Measurements from ENCODE around the gene TFAP2E.

TFAP2E gene

DNA sequence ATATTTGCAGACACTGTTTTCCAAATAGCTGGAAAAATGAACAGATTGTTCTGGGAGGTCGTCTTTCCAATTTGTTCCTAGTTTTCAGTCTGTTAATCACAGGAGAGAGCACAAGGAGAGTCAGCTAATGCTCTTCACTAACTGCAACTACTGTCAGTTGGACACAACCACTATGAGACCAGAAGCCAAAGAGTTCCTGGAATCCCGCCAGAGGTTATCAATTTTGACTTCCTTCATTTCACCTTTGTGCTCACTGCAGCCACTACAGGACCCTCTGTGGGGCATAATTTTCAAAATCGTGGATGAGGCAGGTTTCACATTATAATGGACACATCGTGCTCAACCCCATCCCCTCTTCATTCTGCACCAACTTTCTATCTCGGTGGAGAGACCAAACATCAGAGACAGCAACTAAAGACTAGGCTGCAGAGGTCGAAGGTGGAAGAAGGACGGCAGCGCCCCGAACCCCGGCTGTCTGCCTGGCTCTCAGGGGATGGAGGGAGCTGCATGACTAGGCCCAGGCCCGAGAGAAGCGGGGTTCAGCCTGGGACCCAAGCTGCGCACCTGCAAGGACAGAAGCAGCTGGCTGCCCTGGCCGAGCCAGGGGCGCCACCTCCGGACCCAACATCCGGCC is 16.5 kb upstream of the TFAP2E start:
- no peak for DNase-seq
- Histone ChIP-seq H3K27me3 (replicated peaks; ENCODE audit: control insufficient read depth, insufficient read depth, low read length, poor library complexity, severe bottlenecking) (no peaks in the 10 kb centered on the region), H3K36me3 (ENCODE audit: control insufficient read depth, insufficient read depth, low read length) (peaks cover 18% of the 10 kb centered on the region), H3K4me3 (ENCODE audit: insufficient read depth, low read depth, low read length, poor library complexity, severe bottlenecking) (peak overlapping the region; percentile 97), H3K9me3 (ENCODE audit: control insufficient read depth, low read length) (no peaks in the 10 kb centered on the region), H3K4me1 (ENCODE audit: control insufficient read depth, insufficient read depth, low read length, poor library complexity, severe bottlenecking) (peaks cover 25% of the 10 kb centered on the region), H3K27ac (ENCODE audit: insufficient read depth, low read length, poor library complexity, severe bottlenecking) (peak overlapping the region; percentile 85)

DNA sequence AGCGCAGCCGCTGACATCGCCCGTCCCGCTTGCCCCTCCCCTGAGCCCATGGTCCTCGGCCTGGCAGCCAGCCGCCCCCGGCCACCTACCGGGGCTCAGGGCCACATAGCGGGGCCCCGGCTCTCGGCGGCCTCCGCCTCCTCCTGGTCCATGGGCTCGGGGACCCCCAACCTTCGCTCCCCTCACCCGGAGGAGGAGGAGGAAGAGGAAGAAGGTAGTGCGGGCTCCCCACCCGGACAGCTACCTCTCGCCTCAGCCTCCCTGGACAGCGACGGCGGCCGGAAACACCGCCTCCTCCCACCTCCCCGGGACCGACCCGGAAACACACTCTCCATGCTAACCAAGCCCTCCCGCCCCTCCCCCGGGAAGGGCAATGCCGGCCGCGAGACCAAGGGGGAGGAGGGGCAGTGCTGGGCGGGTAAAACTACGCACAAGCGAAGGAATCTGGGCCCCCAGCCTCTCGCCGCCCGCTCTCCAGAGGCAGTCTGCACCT is 15.9 kb upstream of the TFAP2E start, which contains the start of gene KIAA0319L:
Gene KIAA0319L, minus strand, starts transcription at position 286 of the 493 bp plus-strand sequence. CDS start 2,912 bp downstream, outside the sequence.
- H3K36me3 ChIP-seq (ENCODE audit: control insufficient read depth, insufficient read depth, low read length): peaks cover 14% of the 10 kb centered on the region
- H3K27ac ChIP-seq (ENCODE audit: insufficient read depth, low read length, poor library complexity, severe bottlenecking): peak within 1 kb of the TSS; percentile 85
- no peaks in the 10 kb centered on the region for H3K9me3 ChIP-seq (ENCODE audit: control insufficient read depth, low read length)
- no peaks in the 10 kb centered on the region for H3K27me3 ChIP-seq (replicated peaks; ENCODE audit: control insufficient read depth, insufficient read depth, low read length, poor library complexity, severe bottlenecking)
- peak within 1 kb of the TSS; percentile 97 for H3K4me3 ChIP-seq (ENCODE audit: insufficient read depth, low read depth, low read length, poor library complexity, severe bottlenecking)
- H3K4me1 ChIP-seq (ENCODE audit: control insufficient read depth, insufficient read depth, low read length, poor library complexity, severe bottlenecking): peaks cover 25% of the 10 kb centered on the region
- no peak for DNase-seq

DNA sequence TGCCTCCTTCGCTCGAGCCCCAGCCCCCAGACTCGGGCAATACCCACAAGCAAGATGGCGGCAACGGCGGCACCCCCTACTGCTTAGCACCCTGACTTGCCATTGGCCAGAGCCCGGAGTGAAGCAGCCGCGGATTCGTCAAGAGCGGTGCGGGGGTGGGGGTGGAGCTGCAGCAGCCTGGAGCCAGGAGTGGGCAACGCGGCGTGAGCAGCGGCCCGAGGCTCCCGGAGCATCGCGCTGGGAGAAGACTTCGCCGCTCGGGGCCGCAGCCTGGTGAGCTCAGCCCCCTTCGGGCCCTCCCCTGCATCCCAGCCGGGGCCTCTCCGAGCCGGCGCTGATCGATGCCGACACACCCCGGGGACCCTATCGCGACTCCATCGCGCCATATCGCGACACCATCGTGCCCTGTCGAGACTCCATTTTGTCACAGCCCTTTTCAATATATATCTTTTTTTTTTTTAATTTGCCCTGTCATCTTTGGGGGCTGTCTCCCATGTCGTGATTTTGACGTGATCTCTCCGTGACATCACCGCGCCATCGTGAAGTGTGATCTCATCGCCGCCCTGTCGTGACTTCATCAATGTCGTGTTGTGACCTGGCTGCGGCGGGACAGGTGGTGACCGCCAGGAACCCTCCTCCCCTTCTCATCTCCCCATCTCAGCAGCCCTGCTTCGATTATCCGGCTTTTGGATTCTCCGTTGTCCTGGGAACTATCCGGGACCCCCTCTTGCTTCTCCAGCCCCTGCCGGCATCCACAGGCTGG is 15.3 kb upstream of the TFAP2E start, which contains the start of gene NCDN:
Gene NCDN, plus strand, starts transcription at position 189 of the 763 bp plus-strand sequence. Its CDS starts 392 bp downstream, at position 581.
- peak within 1 kb of the TSS; percentile 85 for H3K27ac ChIP-seq (ENCODE audit: insufficient read depth, low read length, poor library complexity, severe bottlenecking)
- no peaks in the 10 kb centered on the region for H3K27me3 ChIP-seq (replicated peaks; ENCODE audit: control insufficient read depth, insufficient read depth, low read length, poor library complexity, severe bottlenecking)
- H3K36me3 ChIP-seq (ENCODE audit: control insufficient read depth, insufficient read depth, low read length): peaks cover 8% of the 10 kb centered on the region
- H3K4me3 ChIP-seq (ENCODE audit: insufficient read depth, low read depth, low read length, poor library complexity, severe bottlenecking): peak within 1 kb of the TSS; percentile 97
- DNase-seq: peak; percentile 88 to 94 (median 91)
- H3K4me1 ChIP-seq (ENCODE audit: control insufficient read depth, insufficient read depth, low read length, poor library complexity, severe bottlenecking): peaks cover 25% of the 10 kb centered on the region
- H3K9me3 ChIP-seq (ENCODE audit: control insufficient read depth, low read length): no peaks in the 10 kb centered on the region

DNA sequence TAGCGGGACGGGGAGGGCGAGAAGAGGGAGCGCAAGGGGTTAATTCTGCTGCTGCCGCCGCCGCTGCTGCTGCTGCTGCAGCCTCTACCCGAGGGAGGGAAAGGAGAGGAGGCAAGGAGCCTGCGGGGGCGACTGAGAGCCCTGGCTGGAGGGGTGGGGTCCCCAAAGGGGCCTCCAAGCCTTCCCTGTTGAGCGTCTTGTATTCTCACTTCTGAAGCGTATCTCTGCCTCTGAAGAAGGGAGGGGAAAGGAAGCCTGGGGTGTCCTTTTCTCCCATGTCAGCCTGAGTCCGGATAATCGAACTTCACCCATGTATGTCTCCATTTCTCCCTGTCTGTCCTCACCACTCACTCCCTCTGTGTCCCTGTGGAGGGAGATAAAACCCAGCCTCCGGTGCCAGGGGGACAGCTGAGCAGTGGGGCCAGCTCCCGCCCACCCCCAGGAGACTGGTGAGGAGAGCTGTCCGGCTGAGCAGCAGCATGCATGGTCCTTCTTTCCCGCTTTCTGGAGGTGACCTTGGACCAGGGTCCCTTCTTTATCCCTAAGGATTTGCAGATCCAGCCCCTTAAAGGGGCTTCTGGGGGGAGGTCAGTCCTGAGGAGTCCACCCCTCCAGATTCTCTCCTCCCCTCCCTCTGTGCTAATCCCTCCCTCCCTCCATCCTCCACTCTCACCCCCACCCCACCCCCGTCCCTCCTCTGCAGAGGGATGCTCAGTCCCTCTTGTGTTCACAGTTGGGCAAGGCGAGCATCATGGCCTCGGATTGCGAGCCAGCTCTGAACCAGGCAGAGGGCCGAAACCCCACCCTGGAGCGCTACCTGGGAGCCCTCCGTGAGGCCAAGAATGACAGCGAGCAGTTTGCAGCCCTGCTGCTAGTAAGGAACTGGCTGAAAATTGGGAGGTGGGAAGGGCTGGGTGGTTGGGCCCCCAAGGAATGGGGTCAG is 14.5 kb upstream of the TFAP2E start:
- Histone ChIP-seq H3K9me3 (ENCODE audit: control insufficient read depth, low read length) (no peaks in the 10 kb centered on the region), H3K4me1 (ENCODE audit: control insufficient read depth, insufficient read depth, low read length, poor library complexity, severe bottlenecking) (peaks cover 25% of the 10 kb centered on the region), H3K27me3 (replicated peaks; ENCODE audit: control insufficient read depth, insufficient read depth, low read length, poor library complexity, severe bottlenecking) (no peaks in the 10 kb centered on the region), H3K27ac (ENCODE audit: insufficient read depth, low read length, poor library complexity, severe bottlenecking) (peak overlapping the region; percentile 85), H3K4me3 (ENCODE audit: insufficient read depth, low read depth, low read length, poor library complexity, severe bottlenecking) (peak overlapping the region; percentile 97), H3K36me3 (ENCODE audit: control insufficient read depth, insufficient read depth, low read length) (peaks cover 2% of the 10 kb centered on the region)
- DNase-seq: peak in 1 of 3 donors; percentile 23

DNA sequence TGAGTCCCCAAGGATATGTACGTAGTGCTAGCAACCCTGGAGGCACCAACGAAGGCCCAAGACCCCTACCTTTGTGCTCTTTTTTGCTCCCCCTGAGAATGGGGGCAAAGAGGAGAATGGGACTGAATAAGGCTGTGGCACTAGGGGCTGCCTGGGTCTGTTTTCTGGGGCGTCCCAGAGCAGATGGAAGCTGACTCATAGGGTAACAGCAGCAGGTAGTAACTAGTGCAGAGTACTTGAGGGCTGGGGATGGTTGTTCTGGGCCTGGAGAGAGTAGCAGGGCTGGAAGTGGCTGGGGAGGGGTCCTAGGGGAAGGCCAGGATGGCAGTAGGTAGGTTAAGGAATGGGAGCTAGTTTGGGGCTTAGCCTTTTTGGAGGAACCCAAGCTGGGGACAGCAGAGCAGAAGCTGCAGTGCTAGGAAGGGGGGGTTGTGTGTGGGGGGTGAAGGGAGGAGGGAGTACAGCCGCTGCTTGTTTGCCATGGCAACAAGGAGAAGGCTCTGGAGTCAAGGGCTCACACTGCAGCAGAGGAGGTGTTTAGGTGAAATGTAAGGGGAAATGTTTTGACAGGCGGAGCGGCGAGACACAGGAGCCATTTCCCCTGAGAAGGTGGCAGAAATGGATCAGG is 13.7 kb upstream of the TFAP2E start:
- Histone ChIP-seq H3K9me3 (ENCODE audit: control insufficient read depth, low read length) (no peaks in the 10 kb centered on the region), H3K27ac (ENCODE audit: insufficient read depth, low read length, poor library complexity, severe bottlenecking) (peak overlapping the region; percentile 39), H3K4me3 (ENCODE audit: insufficient read depth, low read depth, low read length, poor library complexity, severe bottlenecking) (no peak overlapping the region), H3K4me1 (ENCODE audit: control insufficient read depth, insufficient read depth, low read length, poor library complexity, severe bottlenecking) (peaks cover 25% of the 10 kb centered on the region), H3K36me3 (ENCODE audit: control insufficient read depth, insufficient read depth, low read length) (peaks cover 4% of the 10 kb centered on the region), H3K27me3 (replicated peaks; ENCODE audit: control insufficient read depth, insufficient read depth, low read length, poor library complexity, severe bottlenecking) (no peaks in the 10 kb centered on the region)
- peak in 2 of 3 donors; percentile 24 to 26 for DNase-seq

DNA sequence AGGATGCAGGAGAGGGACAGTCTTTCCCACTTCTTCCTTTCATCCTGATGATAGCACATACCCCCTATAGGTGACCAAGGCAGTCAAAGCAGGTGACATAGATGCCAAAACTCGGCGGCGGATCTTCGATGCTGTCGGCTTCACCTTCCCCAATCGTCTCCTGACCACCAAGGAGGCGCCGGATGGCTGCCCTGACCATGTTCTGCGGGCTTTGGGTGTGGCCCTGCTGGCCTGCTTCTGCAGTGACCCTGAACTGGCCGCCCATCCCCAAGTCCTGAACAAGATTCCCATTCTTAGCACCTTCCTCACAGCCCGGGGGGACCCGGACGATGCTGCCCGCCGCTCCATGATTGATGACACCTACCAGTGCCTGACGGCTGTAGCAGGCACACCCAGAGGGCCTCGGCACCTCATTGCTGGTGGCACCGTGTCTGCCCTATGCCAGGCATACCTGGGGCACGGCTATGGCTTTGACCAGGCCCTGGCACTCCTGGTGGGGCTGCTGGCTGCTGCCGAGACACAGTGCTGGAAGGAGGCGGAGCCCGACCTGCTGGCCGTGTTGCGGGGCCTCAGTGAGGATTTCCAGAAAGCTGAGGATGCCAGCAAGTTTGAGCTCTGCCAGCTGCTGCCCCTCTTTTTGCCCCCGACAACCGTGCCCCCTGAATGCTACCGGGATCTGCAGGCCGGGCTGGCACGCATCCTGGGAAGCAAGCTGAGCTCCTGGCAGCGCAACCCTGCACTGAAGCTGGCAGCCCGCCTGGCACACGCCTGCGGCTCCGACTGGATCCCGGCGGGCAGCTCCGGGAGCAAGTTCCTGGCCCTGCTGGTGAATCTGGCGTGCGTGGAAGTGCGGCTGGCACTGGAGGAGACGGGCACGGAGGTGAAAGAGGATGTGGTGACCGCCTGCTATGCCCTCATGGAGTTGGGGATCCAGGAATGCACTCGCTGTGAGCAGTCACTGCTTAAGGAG is 12.6 kb upstream of the TFAP2E start:
- H3K4me1 ChIP-seq (ENCODE audit: control insufficient read depth, insufficient read depth, low read length, poor library complexity, severe bottlenecking): peaks cover 25% of the 10 kb centered on the region
- H3K27me3 ChIP-seq (replicated peaks; ENCODE audit: control insufficient read depth, insufficient read depth, low read length, poor library complexity, severe bottlenecking): no peaks in the 10 kb centered on the region
- H3K27ac ChIP-seq (ENCODE audit: insufficient read depth, low read length, poor library complexity, severe bottlenecking): peak overlapping the region; percentile 39
- no peak overlapping the region for H3K4me3 ChIP-seq (ENCODE audit: insufficient read depth, low read depth, low read length, poor library complexity, severe bottlenecking)
- DNase-seq: no peak
- H3K9me3 ChIP-seq (ENCODE audit: control insufficient read depth, low read length): no peaks in the 10 kb centered on the region
- H3K36me3 ChIP-seq (ENCODE audit: control insufficient read depth, insufficient read depth, low read length): peaks cover 4% of the 10 kb centered on the region

DNA sequence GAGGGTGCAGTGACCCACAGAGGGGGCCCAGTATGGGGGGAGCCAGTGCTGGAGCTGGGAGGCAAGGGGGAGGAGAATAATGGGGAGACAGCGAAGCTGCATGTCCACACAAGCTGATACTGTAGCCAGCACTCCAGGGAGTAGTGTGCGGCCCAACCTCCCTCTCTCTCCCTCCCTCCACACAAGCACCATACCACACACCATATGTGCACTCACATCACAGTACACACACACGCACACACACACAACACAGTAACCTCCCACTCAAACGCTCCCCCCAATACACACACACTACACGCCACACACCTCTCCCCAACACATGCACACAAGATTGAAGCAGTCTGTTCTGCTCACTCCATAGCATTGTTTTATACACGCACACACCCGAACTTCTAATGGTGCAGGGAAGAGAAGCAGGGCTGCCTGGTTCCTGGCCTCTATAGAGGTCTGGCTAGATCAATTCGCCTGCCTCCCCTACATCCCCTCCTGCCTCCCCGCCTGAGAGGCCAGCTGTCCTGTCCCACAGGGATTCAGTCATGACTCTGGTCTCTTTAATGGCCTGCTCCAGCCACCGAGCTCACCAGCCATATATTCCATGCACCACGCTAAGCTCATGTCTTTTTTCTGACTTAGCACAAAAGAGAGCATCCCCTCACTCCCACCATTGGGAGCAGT is 11.7 kb upstream of the TFAP2E start:
- Histone ChIP-seq H3K4me1 (ENCODE audit: control insufficient read depth, insufficient read depth, low read length, poor library complexity, severe bottlenecking) (peaks cover 18% of the 10 kb centered on the region), H3K27me3 (replicated peaks; ENCODE audit: control insufficient read depth, insufficient read depth, low read length, poor library complexity, severe bottlenecking) (no peaks in the 10 kb centered on the region), H3K4me3 (ENCODE audit: insufficient read depth, low read depth, low read length, poor library complexity, severe bottlenecking) (no peak overlapping the region), H3K36me3 (ENCODE audit: control insufficient read depth, insufficient read depth, low read length) (peaks cover 4% of the 10 kb centered on the region), H3K9me3 (ENCODE audit: control insufficient read depth, low read length) (no peaks in the 10 kb centered on the region), H3K27ac (ENCODE audit: insufficient read depth, low read length, poor library complexity, severe bottlenecking) (no peak overlapping the region)
- no peak for DNase-seq

DNA sequence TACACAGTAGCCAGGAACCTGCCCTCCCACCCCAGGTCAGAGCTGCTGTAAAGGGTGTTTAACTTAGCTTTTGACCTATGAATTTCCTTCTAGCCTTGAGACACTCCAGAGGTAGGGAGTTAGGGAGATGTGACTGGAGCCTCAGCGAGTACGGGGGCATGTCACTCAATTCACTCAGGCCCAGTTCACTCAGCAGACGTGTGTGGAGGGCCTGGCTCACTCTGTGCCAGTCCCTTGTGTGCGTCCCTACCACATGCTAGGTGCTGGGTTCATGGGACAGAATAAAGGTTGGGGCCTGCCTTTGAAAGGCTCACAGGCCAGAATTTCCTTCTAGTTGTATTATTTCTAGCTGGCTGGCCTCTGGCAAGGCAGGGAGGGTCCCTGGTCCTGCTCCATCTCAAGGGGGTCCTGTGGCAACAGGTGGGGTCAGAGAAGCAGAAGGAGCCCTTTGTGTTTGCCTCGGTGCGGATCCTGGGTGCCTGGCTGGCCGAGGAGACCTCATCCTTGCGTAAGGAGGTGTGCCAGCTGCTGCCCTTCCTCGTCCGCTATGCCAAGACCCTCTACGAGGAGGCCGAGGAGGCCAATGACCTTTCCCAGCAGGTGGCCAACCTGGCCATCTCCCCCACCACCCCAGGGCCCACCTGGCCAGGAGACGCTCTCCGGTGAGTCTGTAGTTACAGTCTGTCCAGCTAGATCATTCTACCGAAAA is 11.0 kb upstream of the TFAP2E start:
- DNase-seq: no peak
- peaks cover 4% of the 10 kb centered on the region for H3K36me3 ChIP-seq (ENCODE audit: control insufficient read depth, insufficient read depth, low read length)
- no peak overlapping the region for H3K4me3 ChIP-seq (ENCODE audit: insufficient read depth, low read depth, low read length, poor library complexity, severe bottlenecking)
- no peaks in the 10 kb centered on the region for H3K27me3 ChIP-seq (replicated peaks; ENCODE audit: control insufficient read depth, insufficient read depth, low read length, poor library complexity, severe bottlenecking)
- no peak overlapping the region for H3K27ac ChIP-seq (ENCODE audit: insufficient read depth, low read length, poor library complexity, severe bottlenecking)
- H3K9me3 ChIP-seq (ENCODE audit: control insufficient read depth, low read length): no peaks in the 10 kb centered on the region
- peaks cover 14% of the 10 kb centered on the region for H3K4me1 ChIP-seq (ENCODE audit: control insufficient read depth, insufficient read depth, low read length, poor library complexity, severe bottlenecking)

Measured in effector memory CD4-positive, alpha-beta T cell (primary cell).